GM19452 (cell line): ENCODE data around the gene DNM2.
"Not testable (repeated sequence)": the region's sequence is repeated elsewhere in the genome, so short reads cannot be mapped to it uniquely, and the experiment has no call there.

Experiments used
- ATAC-seq: cut with Tn5 transposase; IDR thresholded peaks from one replicate; pipeline ENCODE4 v1.9.1; 2021; ENCODE audit not compliant: unreplicated experiment

DNM2 gene

DNA sequence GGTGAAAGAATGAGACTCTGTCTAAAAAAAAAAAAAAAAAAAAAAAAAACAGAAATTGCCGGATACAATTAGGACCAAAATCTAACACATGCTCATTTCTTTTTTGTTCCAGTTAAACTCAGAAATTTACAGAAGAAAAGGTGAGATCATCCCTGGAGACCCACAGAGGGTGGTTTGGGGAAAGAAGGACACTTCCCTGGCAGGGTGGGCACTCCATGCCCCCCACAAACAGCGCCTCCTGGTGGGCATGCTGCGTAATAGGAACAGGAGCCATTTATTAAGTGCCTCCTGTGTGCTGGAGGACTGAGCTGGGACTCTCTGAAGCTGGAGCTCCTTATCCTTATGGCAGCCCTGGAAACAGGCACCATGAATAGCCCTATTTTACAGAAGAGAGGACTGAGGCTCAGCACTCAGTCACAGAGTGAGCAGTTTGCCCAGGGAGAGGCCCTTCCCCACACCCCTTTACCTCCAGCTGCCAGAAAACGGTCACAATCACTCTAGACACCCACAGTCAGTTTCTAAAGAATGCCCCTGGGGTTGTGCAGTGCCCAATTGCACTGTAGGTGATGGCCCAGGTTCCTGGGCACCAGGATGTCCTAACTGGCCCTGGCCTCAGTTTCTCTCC lies 140.4 kb downstream of the DNM2 start:
- ATAC-seq = no peak

- ATAC-seq = no peak
Observed at GRCh38 chr19:10861103-10861651, 143.3 kb downstream of the DNM2 start.

- ATAC-seq = no peak
Observed at GRCh38 chr19:10862561-10863106, 144.8 kb downstream of the DNM2 start.

GRCh38 chr19:10863107-10863717 lies 145.3 kb downstream of the DNM2 start:
- no peak for ATAC-seq

- ATAC-seq = no peak
Observed at GRCh38 chr19:10864538-10864899, 146.6 kb downstream of the DNM2 start.

DNA sequence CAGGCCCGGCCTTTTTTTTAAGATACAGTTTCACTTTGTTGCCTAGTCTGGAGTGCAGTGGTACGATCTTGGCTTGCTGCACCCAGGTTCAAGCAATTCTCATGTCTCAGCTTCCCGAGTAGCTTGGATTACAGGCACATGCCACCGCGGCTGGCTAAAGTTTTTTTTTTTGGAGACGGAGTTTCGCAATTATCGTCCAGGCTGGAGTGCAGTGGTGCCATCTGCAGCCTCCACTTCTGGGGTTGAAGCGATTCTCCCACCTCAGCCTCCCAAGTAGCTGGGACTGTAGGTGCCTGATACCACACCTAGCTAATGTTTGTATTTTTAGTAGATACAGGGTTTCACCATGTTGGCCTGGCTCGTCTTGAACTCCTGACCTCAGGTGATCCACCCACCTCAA lies 148.6 kb downstream of the DNM2 start:
- no peak for ATAC-seq

DNA sequence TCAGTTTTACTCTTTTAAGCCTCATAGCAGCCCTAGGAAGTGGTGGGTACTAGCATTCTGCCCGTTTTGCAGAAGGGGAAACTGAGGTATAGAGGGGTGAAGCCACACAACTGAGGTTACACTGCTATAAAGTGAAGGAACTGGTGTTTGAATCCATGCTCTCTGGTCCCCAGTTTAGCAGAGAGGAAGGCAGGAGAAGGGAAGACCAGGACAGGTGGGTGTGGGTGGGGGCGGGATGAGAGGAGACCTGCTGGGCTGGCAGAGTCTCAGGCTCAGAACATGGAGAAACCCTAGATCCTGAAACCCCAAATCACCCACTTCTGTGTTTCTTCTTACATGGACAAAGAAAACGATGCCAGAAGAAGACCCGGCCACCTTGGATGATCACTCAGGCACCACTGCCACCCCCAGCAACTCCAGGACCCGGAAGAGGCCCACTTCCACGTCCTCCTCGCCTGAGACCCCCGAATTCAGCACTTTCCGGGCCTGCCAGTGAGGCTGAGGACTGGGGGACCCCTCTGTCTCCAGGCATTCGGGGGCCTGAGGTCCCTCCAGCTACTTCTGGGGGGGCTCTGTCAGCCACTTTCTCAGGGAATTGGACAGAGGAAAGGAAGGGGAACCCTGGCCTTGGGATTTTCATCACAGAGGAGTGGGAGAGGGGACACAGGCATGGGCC lies 151.1 kb downstream of the DNM2 start:
- ATAC-seq = no peak

DNA sequence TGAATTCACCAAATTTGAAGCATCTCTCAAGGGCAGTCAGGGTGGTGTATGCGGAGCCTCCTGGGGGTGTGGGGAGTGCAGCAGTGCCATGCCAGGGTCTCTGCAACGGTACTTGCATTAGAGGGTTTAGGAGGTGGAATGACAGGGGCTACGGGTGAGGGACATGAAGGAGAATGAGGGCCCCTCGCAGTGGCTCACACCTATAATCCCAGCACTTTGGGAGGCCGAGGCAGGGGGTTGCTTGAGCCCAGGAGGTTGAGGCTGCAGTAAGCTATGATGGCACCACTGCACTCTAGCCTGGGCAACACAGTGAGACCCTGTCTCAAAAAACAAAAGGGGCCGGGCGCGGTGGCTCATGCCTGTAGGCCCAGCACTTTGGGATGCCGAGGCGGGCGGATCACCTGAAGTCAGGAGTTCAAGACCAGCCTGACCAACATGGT lies 152.0 kb downstream of the DNM2 start:
- ATAC-seq = not testable (repeated sequence)

DNA sequence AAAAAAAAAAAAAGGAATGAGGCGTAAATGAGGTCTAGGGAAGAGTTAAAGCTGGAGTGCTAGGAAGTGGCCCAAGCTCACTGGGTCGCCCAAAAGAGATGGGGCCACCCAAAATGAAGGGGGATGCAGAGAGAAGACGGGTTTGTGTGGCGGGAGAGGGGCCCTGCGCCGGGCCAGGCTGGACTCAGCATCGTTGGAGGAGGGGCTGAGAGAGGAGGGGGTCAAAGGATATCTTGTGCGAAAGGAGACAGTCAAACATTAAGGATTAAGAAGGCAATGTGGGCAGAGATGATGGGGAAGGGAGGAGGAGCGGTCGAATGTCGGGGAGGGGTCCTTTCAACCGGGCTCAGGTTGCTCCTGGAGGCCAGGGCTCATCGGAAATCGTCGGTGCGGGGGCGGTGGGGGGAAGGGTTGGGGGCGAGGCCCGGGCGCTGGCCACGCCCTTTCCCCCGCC lies 152.6 kb downstream of the DNM2 start:
- no peak for ATAC-seq

- peak; percentile 67 for ATAC-seq
Observed at GRCh38 chr19:10870955-10871603, 153.2 kb downstream of the DNM2 start, which contains the start of gene CARM1. Gene CARM1 (plus strand): TSS chr19:10871553. CDS start chr19:10871703, 150 bp downstream.

DNA sequence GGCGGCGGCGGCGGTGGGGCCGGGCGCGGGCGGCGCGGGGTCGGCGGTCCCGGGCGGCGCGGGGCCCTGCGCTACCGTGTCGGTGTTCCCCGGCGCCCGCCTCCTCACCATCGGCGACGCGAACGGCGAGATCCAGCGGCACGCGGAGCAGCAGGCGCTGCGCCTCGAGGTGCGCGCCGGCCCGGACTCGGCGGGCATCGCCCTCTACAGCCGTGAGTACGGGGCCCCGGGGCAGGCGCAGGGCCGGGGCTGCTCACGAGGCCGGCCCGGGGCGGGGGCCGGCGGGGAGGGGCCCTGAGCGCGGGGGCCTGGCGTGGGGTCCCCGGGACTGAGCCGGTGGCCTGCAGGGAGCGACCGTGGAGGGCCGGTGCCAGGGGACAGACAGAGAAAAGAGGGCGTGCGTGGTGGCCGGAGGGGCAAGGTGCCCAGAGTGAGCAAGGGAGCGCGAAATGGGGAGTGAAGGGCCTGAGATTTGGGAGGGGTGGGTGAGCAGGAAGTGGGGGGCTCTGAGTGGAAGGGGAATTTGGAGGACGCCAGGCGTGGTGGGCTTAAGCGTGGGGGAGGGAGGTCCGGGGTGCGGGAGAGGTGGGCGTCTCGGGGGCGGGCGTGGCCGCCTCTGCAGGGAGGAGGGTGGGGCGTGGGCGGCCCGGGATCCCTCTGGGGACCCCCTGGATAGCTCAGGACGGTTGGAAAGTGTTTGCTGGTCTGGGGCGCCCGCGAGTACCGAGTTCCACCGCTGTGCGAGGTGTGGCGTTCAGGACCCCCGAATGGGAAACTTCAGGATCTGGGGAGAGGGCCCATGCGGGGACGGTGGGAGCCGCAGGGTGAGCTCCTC lies 154.0 kb downstream of the DNM2 start:
- ATAC-seq = no peak

DNA sequence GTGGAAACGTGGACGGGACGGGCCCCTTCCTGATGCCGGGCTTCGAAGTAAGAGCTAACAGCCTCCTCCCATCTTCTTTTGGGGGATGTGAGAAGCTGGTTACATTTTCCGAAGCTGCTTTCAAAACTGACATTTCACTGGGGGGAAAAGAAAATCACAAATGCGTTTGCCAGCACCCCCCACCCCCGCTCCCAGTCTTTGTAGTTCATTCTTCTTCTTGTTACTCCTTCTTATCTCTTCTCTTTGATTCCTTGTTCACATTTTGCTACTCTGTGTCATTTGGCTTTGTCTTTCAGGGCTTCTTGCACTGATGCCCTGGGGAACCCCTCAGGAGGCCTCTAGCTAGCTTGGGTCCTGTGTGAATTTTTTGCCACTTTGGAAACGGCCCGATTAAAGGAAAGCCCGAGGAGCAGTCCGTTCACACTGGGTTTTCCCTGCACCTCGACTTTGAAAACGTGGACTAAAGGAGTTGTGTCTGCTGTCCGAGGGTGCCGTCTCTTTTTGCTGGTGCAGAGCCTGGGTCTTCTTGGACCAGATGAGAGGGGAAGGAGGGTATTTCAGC lies 154.7 kb downstream of the DNM2 start:
- ATAC-seq = no peak

GRCh38 chr19:10874024-10874423 lies 156.1 kb downstream of the DNM2 start:
- ATAC-seq = no peak

DNA sequence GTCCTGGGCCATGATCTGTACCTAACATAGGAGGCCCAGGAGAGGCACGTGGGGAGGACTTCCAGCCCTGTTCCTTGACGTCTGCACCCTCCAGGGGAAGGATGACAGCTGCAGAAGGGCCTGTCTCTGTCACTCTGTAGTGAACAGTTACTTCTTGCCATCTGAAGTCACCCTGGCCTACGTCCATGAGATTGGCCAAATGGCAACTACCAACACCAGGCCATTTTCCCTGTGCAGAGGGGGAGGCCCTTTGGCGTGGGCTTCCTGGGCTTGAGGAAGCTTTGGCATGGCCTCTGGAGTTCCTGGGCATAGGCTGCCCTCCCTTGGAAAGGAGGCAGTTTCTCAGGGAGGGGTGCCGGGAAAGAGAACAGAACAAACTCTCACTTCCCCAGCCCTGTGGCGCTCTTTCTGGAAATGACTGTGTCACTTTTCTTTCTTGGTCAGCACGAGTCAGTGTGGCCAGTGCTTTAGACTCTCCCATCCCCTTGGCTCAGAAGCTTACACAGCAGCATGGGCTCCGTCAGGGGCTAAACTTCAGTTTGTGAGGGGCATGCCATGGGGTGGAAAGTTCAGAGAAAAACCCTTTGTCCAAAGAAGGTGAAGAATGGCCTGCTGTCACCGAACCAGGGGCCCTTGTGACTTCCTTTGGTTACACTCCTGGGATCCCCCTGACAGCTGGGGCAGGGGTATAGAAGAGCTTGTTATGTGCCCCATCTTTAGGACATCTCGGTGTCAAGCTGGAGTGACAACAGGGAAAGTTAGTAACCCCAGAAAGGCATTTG lies 158.8 kb downstream of the DNM2 start:
- ATAC-seq = peak; percentile 58

- not testable (repeated sequence) for ATAC-seq
Observed at GRCh38 chr19:10877608-10878007, 159.7 kb downstream of the DNM2 start.

DNA sequence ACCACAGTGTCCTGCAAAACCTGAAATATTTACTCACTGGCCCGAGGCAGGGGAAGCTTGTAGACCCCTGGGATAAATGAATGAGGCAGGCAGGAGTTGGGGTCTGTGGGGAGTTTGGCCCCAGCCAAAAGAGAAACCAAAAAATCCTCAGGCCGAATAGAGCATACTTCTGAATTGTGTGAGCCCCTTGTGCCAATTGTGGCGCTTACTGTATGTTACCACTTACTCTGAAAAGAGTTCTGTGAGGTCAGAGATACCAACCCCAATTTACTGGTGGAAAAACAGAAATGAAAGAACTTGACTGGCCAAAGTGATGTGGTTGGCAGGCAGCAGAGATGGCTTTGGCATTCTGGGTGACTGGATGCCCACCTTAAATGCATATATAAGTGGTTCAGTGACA lies 160.4 kb downstream of the DNM2 start:
- ATAC-seq = no peak
